NCI-H1105 treated with DMSO at 0.1 percent for 48 hours (cell line): ENCODE data around the gene CHEK2.
"Not testable (repeated sequence)": the region's sequence is repeated elsewhere in the genome, so short reads cannot be mapped to it uniquely, and the experiment has no call there.

Source experiments
- DNase-seq: peaks from one replicate; lab custom pipeline; 2025; lab: John Stamatoyannopoulos, UW

The CHEK2 gene

DNA sequence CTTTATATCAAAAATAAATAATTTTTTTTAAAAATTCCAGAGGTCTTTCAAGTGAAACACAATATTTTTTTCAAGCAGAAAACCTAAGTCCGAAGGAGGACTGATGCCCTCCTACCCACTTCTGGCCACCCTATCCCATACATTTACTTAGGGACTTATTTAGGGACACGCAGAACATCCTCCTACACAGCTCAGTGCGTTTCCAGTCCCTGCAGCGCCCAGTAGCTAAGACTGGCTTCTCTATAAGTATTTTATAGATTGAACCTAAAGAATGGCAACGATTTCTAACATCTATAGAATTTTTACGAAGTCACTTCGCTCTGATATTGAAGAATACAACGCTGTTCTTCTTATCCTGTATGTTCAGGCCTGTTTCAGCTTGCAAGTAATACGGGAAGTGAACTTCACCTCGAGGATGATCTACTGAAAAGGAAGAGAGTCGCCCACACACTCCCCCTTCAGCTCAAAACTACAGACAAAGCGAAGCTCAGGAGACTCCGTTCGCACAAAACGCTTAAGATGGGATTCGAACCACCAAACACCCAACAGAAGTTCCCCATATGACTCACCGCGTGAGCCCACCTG is 328 bp downstream of the CHEK2 start:
- no peak for DNase-seq

DNA sequence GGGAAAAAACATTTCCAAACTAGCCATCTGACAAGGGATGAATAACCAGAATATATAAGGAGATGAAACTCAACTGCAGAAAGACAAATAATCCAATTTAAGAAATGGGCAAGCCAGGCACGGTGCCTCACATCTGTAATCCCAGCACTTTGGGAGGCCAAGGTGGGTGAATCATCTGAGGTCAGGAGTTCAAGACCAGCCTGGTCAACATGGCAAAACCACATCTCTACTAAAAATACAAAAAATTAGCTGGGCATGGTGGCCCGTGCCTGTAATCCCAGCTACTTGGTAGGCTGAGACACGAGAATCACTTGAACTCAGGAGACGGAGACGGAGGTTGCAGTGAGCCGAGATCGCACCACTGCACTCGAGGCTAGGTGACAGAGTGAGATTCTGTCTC is 2.7 kb downstream of the CHEK2 start:
- not testable (repeated sequence) for DNase-seq

DNA sequence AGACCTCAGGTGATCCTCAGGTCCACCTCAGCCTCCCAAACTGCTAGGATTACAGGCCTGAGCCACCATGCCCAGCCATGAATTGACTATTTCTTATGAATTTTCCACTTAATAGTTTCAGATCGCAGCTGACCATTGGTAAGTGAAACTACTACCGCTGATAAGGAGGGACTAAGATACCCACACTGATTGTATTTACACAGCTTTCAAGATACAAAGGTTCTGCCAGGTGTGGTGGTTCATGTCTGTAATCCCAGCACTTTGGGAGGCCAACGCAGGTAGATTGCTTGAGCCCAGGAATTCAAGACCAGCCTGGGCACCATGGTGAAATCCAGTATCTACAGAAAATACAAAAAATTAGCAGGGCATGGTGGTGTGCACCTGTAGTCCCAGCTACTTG is 3.9 kb downstream of the CHEK2 start:
- no peak for DNase-seq

DNA sequence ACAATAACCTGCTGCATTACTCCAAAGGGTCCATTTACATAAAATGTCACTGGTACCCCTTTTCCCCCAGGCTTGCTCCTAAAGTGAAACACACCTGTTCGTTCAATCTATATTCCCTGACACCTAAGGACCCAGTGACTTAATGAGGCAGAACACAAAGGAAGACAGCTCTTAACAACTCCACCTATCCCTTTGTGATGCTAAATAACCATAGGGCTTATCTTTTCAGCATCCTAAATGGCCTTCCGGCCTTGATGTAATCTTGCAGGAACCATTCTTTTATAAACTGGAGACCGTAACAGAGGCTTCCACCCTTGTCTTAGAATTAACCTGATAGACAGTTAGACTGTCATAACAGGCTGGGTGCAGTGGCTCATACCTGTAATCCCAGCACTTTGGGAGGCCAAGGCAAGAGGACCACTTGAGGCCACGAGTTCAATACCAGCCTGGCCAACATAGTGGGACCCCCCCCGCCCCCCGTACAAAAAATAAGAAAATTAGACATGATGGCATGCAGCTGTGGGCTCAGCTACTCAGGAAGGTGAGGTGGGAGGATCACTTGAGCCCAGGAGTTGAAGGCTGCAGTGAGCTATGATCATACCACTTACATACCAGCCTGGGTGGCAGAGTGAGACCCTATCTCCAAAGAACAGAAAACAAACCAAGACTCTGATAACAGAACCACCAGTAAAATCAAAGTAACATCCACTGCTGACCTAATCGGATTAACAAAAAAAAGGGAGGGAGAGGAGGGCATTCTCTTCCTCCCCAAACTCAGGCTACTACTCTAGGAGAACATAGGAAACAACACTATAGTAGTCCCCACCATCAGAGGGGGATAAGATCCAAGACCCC is 5.1 kb downstream of the CHEK2 start:
- DNase-seq, result no peak

- DNase-seq, result no peak
These were observed 7.2 kb downstream of the CHEK2 start for GRCh38 chr22:28734393-28734792.

GRCh38 chr22:28730179-28730578 is 11.4 kb downstream of the CHEK2 start:
- no peak for DNase-seq

DNA sequence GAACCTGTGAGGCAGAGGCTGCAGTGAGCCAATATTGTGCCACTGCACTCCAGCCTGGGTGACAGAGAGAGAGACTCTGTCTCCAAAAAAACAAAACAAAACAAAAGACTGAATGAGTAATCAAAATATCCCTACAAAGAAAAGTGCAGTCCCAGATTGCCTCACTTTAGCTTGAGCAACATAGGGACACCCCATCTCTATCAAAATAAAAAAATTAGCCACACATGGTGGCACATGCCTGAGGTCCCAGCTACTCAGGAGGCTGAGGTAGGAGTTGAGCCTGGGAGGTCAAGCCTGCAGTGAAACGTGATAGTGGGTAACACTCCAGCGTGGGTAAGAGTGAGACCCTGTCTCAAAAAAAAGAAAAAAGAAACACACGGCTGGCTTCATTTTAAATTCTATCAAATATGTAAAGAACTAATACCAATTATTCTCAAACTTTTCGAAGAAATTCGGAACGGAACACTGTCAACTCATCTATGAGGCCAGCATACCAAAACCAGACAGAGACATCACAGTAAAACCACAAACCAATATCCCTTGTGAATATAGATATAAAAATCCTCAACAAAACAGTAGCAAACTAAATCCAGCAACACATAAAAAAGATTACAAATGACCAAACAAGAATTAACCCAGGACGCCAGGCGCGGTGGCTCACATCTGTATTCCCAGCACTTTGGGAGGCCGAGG is 12.9 kb downstream of the CHEK2 start:
- DNase-seq, result no peak

DNA sequence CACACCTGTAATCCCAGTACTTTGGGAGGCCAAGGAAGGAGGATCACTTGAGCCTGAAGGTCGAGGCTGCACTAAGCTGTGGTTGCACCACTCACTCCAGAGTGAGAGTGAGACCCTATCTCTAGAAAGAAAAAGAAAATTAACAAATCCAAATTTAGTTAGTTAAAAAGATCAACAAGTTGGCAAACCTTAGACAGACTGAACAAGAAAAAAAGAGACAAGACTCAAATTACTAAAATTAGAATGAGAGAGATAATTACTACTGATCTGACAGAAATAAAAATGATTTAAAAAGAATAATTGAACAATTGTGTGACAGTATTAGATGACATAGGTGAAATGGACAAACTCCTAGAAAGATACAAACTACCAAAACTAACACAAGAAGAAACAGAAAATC is 13.6 kb downstream of the CHEK2 start:
- no peak for DNase-seq

DNA sequence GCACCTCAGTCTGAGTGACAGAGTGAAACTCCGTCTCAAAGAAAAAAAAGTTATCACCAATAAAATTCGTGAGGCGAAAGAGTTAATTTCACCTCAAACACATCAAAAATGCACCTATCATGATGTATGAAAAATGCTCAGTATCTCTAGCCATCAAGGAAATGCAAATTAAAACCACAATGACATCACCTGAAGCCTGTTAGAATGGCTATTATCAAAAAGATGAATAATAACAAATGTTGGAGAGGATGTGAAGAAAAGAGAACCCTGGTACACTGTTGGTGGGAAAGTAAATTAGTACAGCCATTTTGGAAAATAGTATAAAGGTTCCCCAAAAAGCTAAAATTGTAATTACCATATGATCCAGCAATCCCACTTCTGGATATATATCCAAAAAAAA is 23.6 kb downstream of the CHEK2 start:
- no peak for DNase-seq

DNA sequence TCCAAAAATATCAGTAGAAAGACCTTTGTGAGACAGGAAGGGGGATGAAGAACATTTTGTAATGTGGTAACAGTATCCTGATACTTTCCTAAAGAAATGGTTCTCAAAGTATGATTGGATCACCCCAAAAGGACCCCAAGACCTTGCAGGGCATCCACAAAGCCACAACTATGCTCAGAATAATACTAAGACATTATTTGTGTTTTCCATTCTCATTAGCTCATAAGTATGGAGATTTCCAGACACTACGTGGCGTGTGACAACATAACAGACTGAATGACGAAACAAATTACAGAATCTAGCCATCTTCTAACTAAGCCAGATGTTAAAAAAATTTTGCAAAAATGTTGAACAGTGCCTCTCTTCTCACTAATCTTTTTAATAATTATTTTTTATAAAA is 24.9 kb downstream of the CHEK2 start:
- no peak for DNase-seq

DNA sequence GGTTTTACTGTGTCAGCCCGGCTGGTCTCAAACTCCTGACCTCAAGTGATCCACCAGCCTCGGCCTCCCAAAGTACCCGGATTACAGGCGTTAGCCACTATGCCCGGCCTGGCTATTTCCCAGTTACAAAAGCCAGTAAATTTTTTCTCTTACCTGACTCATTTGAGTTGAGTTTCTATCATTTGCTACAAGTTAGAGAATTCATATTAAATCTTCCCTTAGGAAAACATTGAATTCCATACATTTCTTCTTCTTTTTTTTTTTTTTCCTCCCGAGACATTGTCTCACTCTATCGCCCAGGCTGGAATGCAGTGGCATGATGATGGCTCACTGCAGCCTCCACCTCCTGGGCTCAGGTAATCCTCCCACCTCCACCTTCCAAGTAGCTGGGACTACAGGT is 26.0 kb downstream of the CHEK2 start:
- DNase-seq, result no peak

DNA sequence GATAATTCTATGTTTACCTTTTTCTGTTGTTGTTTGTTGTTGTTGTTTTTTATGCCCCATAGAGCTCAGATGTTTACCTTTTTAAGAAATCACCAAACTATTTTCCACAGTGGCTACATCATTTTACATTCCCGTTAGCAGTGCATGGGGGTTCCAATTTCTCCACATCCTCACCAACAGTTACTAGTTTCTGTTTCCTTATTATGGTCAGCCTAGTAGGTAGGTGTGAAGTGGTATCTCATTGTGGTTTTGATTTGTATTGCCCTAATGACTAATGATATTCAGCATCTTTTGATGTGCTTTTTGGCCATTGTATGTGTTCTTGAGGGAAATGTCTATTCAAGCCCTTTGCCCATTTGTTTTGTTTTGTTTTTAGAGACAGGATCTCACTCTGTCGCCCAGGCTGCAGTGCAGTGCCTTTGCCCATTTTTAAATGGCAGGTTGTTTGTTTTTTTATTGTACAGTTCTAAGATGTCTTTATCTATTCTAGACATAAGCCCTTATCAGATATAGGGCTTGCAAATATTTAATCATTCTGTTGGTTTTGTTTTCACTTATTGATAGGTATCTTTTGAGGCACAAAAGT is 27.5 kb downstream of the CHEK2 start:
- no peak for DNase-seq

- DNase-seq, result no peak
These were observed 29.5 kb downstream of the CHEK2 start for GRCh38 chr22:28711820-28712777.

DNA sequence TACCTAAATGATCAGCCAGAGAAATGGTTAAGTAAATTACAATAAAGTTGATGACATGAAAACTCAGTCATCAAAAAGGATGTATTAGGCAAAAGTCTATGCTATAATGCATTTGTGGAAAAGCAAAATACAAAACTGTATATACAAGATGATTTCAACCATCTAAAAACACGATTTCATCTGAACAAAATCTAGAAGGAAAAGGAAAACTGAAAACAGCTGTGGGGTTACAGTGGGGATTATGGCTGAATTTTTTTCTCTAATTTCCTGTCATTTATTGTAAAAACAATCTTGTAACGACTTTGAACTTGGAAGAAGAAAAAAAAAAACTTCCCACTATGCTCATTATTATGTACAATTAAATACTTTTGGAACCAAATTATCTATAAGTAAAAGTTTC is 30.3 kb downstream of the CHEK2 start:
- no peak for DNase-seq

GRCh38 chr22:28710576-28711191 is 30.9 kb downstream of the CHEK2 start:
- DNase-seq, result no peak

GRCh38 chr22:28710107-28710506 is 31.5 kb downstream of the CHEK2 start:
- no peak for DNase-seq

- DNase-seq, result no peak
These were observed 34.8 kb downstream of the CHEK2 start for GRCh38 chr22:28706845-28707244.

GRCh38 chr22:28703436-28703835 is 38.2 kb downstream of the CHEK2 start:
- DNase-seq, result no peak

DNA sequence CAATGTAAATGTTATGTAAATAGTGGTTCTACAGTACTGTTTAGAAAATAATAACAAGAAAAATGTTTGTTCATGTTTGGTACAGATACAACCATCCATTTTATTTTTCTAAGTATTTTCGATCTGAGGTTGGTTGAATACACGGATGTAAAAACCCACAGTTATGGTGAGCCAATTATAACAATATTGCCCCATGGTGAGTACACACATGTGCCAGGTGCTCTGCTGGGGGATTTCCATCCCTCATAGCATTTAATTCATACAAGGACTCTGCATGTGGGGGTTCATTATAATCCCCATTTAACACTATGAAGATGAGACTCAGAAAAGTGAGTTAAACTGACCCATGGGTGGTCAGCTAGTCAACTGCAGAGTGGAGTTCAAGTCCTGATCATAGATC is 38.7 kb downstream of the CHEK2 start:
- no peak for DNase-seq

- DNase-seq, result not testable (repeated sequence)
These were observed 48.4 kb downstream of the CHEK2 start for GRCh38 chr22:28693041-28693760.
